ENCODE data around the gene TRIM7.
"Not testable (repeated sequence)": the region's sequence is repeated elsewhere in the genome, so short reads cannot be mapped to it uniquely, and the experiment has no call there.

Gene TRIM7

DNA sequence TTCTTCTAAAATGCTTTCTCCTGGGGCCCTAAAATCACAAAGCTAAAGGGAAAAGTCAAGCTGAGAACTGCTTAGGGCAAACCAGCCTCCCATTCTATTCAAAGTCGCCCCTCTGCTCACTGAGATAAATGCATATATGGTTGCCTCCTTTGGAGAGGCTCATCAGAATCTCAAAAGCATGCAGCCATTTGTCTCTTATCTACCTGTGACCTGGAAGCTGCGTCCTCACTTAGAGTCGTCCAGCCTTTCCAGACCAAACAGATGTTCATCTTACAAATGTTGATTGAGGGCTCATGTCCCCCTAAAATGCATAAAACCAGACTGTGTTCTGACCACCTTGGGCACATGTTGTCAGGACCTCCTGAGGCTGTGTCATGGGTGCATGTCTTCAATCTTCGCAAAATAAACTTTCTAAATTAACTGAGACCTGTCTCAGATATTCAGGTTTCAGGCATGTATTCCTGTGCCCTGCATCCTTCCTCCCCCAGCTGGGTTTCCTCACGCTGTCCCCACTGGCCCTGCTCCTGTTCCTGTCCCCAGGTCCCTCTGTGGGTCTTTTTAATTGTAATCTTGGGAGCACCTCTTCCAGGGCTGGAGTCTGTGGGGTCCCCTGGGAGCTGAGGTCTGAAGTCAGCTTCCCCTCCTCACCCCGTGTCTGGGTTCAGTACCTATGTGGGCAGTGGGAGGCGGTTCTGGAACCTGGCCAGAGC, 57.9 kb downstream of the TRIM7 start, which contains the start of gene OR2V2:
Gene OR2V2 (plus strand): TSS at position 660 of the 710 bp plus-strand sequence. CDS start 7,357 bp downstream, outside the sequence.
- DNase-seq: not testable (repeated sequence)

- no peak for DNase-seq
These were observed 59.9 kb downstream of the TRIM7 start for GRCh38 chr5:181145133-181145532.

Data from activated CD8-positive, alpha-beta memory T cell treated with anti-CD3 and anti-CD28 coated beads, Interleukin-2, amount 50 U/mL, for 4 hours (primary cell).